ENCODE results near the gene JAKMIP3.

JAKMIP3 gene

GRCh38 chr10:132065491-132066105 is at the start of gene JAKMIP3:
Gene JAKMIP3 (plus strand): TSS chr10:132065946. CDS start chr10:132104809, 38,863 bp downstream.
- DNase-seq (ENCODE audit: low spot score) = no peak
- in situ Hi-C loops (cut with MboI; ENCODE audit: low sequenced_read_pairs, unreplicated experiment) = no loop called here
- TF ChIP-seq CTCF (IDR thresholded peaks at IDR 0.05; ENCODE audit: borderline replicate concordance, control extremely low read depth, extremely low read depth, insufficient read depth, missing control alignments) = no peak

- TF ChIP-seq CTCF (IDR thresholded peaks at IDR 0.05; ENCODE audit: borderline replicate concordance, control extremely low read depth, extremely low read depth, insufficient read depth, missing control alignments) = no peak
- no peak for DNase-seq (ENCODE audit: low spot score)
- in situ Hi-C loops (cut with MboI; ENCODE audit: low sequenced_read_pairs, unreplicated experiment) = no loop called here
Observed at GRCh38 chr10:132016514-132016913, 49.2 kb upstream of the JAKMIP3 start.

GRCh38 chr10:132018446-132018845 is 47.3 kb upstream of the JAKMIP3 start:
- in situ Hi-C loops (cut with MboI; ENCODE audit: low sequenced_read_pairs, unreplicated experiment) = no loop called here
- TF ChIP-seq CTCF (IDR thresholded peaks at IDR 0.05; ENCODE audit: borderline replicate concordance, control extremely low read depth, extremely low read depth, insufficient read depth, missing control alignments) = no peak
- no peak for DNase-seq (ENCODE audit: low spot score)

- in situ Hi-C loops (cut with MboI; ENCODE audit: low sequenced_read_pairs, unreplicated experiment) = no loop called here
- no peak for DNase-seq (ENCODE audit: low spot score)
- no peak for TF ChIP-seq CTCF (IDR thresholded peaks at IDR 0.05; ENCODE audit: borderline replicate concordance, control extremely low read depth, extremely low read depth, insufficient read depth, missing control alignments)
Observed at GRCh38 chr10:132019366-132019765, 46.4 kb upstream of the JAKMIP3 start.

- peak; percentile 23 for DNase-seq (ENCODE audit: low spot score)
- in situ Hi-C loops (cut with MboI; ENCODE audit: low sequenced_read_pairs, unreplicated experiment) = loop anchor here (5.0 kb wide), 1 partner anchor 133 kb away; no protein-coding TSS in a partner anchor
- no peak for TF ChIP-seq CTCF (IDR thresholded peaks at IDR 0.05; ENCODE audit: borderline replicate concordance, control extremely low read depth, extremely low read depth, insufficient read depth, missing control alignments)
Observed at GRCh38 chr10:132020456-132020855, 45.3 kb upstream of the JAKMIP3 start.

- DNase-seq (ENCODE audit: low spot score) = peak; percentile 25
- no peak for TF ChIP-seq CTCF (IDR thresholded peaks at IDR 0.05; ENCODE audit: borderline replicate concordance, control extremely low read depth, extremely low read depth, insufficient read depth, missing control alignments)
- in situ Hi-C loops (cut with MboI; ENCODE audit: low sequenced_read_pairs, unreplicated experiment) = loop anchor here (5.0 kb wide), 1 partner anchor 134 kb away; no protein-coding TSS in a partner anchor
Observed at GRCh38 chr10:132021046-132021445, 44.7 kb upstream of the JAKMIP3 start.
